Stimulated activated CD4-positive, alpha-beta T cell treated with anti-CD3 and anti-CD28 coated beads, Interleukin-1b, Interleukin-23, amount 100 ng/mL, for 24 hours (primary cell): ENCODE measurements around the gene CEMIP2.
"Not testable (repeated sequence)": the region's sequence is repeated elsewhere in the genome, so short reads cannot be mapped to it uniquely, and the experiment has no call there.

Source experiments
- DNase-seq, 4 experiments: peaks; one replicate each; pipeline ENCODE4 v3.0.0-alpha.2; 2020; ENCODE audit warnings: low read depth in 4 of 4, low spot score in 1 of 4

The CEMIP2 gene

GRCh38 chr9:71719088-71719487 is 49.2 kb downstream of the CEMIP2 start:
- DNase-seq: no peak

- no peak for DNase-seq
These were observed 52.0 kb downstream of the CEMIP2 start for GRCh38 chr9:71716138-71716909.

- DNase-seq: no peak
These were observed 57.5 kb downstream of the CEMIP2 start for GRCh38 chr9:71710856-71711255.

GRCh38 chr9:71710201-71710600 is 58.1 kb downstream of the CEMIP2 start:
- DNase-seq: no peak

- DNase-seq: no peak
These were observed 58.9 kb downstream of the CEMIP2 start for GRCh38 chr9:71709384-71709783.

- no peak for DNase-seq
These were observed 62.1 kb downstream of the CEMIP2 start for GRCh38 chr9:71706176-71706575.

- no peak for DNase-seq
These were observed 63.5 kb downstream of the CEMIP2 start for GRCh38 chr9:71704796-71705195.

- no peak for DNase-seq
These were observed 65.0 kb downstream of the CEMIP2 start for GRCh38 chr9:71703172-71703872.

- no peak for DNase-seq
These were observed 70.4 kb downstream of the CEMIP2 start for GRCh38 chr9:71697882-71698281.

- DNase-seq: no peak
These were observed 74.0 kb downstream of the CEMIP2 start for GRCh38 chr9:71694332-71694731.

- no peak for DNase-seq
These were observed 74.7 kb downstream of the CEMIP2 start for GRCh38 chr9:71693607-71694006.

- DNase-seq: no peak
These were observed 76.0 kb downstream of the CEMIP2 start for GRCh38 chr9:71692337-71692736.

- not testable (repeated sequence) for DNase-seq
These were observed 76.7 kb downstream of the CEMIP2 start for GRCh38 chr9:71691576-71691975.

GRCh38 chr9:71690689-71691435 is 77.5 kb downstream of the CEMIP2 start:
- DNase-seq: no peak

GRCh38 chr9:71690063-71690688 is 78.1 kb downstream of the CEMIP2 start:
- DNase-seq: no peak

- no peak for DNase-seq
These were observed 80.6 kb downstream of the CEMIP2 start for GRCh38 chr9:71687676-71688075.

GRCh38 chr9:71685988-71686387 is 82.3 kb downstream of the CEMIP2 start:
- no peak for DNase-seq

GRCh38 chr9:71685394-71685793 is 82.9 kb downstream of the CEMIP2 start:
- DNase-seq: no peak

- DNase-seq: no peak
These were observed 83.7 kb downstream of the CEMIP2 start for GRCh38 chr9:71684566-71684965.

GRCh38 chr9:71683598-71684235 is 84.6 kb downstream of the CEMIP2 start:
- no peak for DNase-seq

- DNase-seq: no peak
These were observed 86.5 kb downstream of the CEMIP2 start for GRCh38 chr9:71681708-71682272.
